Lower leg skin (tissue), 4 donors: ENCODE data around the gene MCCC1. TPM values are rescaled to one million over a fixed set of nuclear protein-coding genes. Genes with fewer than 3 reads are reported as not detected.

Experiments
- DNase-seq, 2 donors: peaks; one replicate each; pipeline ENCODE4 v3.0.0-alpha.2; 2019; ENCODE audit warnings: low spot score in 2 of 2
- H3K4me3 ChIP-seq: fragments of 200-600 bp; sonication (generic); 2 replicates; pipeline ENCODE4 v1.5.1; 2017; ENCODE audit warnings: mild to moderate bottlenecking, low read depth; ENCODE audit not compliant: poor library complexity, severe bottlenecking
- POLR2A ChIP-seq, 2 donors: fragments of 450-650 bp; IDR thresholded peaks; one replicate each; pipeline ENCODE4 v1.6.1; 2016 to 2017; ENCODE audit warnings: antibody characterized with exemption in 2 of 2, mild to moderate bottlenecking in 1 of 2, moderate library complexity in 1 of 2
- WGBS, 2 donors: methylation state at CpG; one replicate each; pipeline ENCODE4 v1.1.5; 2018; 5-methylcytosine and 5-hydroxymethylcytosine counted together
- intact Hi-C: fragments of 100-400 bp; cut with DNase I; formaldehyde crosslinking; loops from one replicate; pipeline ENCODE4 v1.15.0; 2023; ENCODE audit warnings: low total_unique reads
- total RNA-seq, 4 donors: library from RNA; depleted of rRNA; stranded (reverse); fragments of >200 nt; gene quantifications; one replicate each; pipeline ENCODE4 v1.1.0, GENCODE V29; 2016
- TF ChIP-seq, protein P1 (sequence below), 3 donors: fragments of 450-650 bp; IDR thresholded peaks; one replicate each; pipeline ENCODE4 v1.5.1; 2016; ENCODE audit warnings: antibody characterized with exemption in 3 of 3, mild to moderate bottlenecking in 3 of 3, moderate library complexity in 2 of 3

MCCC1 gene
- total RNA-seq, 4 donors from 2014 or later: 31.7 to 43.9 (median 36.9) TPM

DNA sequence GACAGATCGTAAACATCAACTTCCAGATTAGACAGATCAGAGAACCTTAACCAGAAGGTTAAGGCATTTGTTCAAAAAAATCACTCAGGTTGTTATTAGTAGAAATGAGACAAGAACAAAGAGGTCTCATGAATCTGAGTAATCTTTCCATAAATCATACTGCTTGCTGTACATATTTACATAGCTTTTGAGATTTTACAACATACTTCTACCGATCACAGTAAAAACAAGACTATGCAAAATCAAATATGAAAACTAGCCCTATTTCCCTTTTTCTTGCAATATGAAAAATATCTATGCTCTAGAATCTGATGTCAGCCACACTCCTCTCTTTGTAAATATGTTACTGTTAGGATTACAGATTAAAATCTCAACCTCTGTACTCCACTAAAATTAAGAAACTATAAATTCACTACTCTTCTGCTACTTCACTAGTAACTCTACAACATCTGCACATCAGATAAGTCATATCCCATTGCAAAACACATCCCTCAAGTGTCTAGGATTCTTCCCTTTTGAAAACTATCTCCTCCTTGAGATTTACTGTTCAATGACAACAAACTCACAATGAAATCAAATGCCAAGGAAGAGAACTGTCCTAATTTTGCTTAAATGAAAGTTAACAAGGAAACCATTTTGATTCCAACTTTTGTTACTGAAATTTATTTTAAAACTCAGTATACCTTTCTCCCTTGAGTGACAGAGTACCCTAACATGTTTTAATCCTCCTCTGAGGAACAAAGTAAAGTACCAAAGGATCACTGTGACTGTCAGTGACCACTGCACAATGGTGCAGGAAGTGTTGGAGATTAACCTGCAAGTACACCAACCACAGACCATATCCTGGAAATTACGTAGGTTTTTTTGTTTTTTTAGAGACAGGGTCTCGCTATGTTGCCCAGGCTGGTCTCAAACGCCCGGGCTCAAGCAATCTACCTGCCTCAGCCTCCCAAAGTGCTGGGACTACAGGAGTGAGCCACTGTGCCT lies 131.8 kb downstream of the MCCC1 start:
- 89 to 91% methylated on average over 6 of the region's 6 CpGs for WGBS, 2 donors
- no peak overlapping the region for H3K4me3 ChIP-seq
- intact Hi-C loops: no loop called here
- peak in 1 of 2 donors; percentile 37 for DNase-seq
- TF ChIP-seq POLR2A (IDR thresholded peaks at IDR 0.05): no peak
- TF ChIP-seq, protein P1, sequence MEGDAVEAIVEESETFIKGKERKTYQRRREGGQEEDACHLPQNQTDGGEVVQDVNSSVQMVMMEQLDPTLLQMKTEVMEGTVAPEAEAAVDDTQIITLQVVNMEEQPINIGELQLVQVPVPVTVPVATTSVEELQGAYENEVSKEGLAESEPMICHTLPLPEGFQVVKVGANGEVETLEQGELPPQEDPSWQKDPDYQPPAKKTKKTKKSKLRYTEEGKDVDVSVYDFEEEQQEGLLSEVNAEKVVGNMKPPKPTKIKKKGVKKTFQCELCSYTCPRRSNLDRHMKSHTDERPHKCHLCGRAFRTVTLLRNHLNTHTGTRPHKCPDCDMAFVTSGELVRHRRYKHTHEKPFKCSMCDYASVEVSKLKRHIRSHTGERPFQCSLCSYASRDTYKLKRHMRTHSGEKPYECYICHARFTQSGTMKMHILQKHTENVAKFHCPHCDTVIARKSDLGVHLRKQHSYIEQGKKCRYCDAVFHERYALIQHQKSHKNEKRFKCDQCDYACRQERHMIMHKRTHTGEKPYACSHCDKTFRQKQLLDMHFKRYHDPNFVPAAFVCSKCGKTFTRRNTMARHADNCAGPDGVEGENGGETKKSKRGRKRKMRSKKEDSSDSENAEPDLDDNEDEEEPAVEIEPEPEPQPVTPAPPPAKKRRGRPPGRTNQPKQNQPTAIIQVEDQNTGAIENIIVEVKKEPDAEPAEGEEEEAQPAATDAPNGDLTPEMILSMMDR (IDR thresholded peaks at IDR 0.05): no peak

DNA sequence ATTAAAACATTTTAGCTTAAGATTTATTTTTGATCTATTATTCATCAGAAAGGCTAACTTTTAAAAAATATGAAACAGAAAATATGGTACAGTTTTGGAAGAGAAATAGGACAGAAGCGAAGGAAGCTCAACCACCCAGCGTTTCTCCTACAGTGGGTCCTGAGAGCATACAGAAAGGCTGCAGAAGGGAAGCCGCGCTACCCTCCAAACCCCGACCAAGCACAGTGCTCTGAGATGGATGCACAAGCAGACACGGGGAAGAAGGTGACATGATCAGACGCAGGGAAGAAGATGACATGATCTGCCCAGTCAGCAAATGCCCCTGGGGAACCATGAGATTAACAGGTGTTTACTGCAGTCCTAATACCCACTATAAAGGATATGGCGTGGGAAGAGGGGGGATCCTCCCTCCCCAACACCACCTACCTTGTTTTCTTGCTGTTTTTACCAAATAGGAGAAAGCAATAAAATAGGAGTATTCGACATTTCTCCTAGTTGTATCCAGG lies 133.4 kb downstream of the MCCC1 start:
- intact Hi-C loops: no loop called here
- TF ChIP-seq POLR2A (IDR thresholded peaks at IDR 0.05): no peak
- peak in 1 of 2 donors; percentile 54 for DNase-seq
- no peak overlapping the region for H3K4me3 ChIP-seq
- 86 to 88% methylated on average over 9 of the region's 9 CpGs for WGBS, 2 donors

Other genes with a start within 250 kb of the MCCC1 start
- gene DCUN1D1, start 119.0 kb downstream of the MCCC1 start, total RNA-seq: 10 to 100 TPM; 16.7 to 25.9 (median 19.6) TPM
- 1 to 10 TPM in 1 of 4 donors, under 1 TPM in 2, not detected in 1; 0.76 to 2.2 (median 0.91) TPM for gene LAMP3, start 63.2 kb upstream of the MCCC1 start, total RNA-seq
- gene B3GNT5, start 153.8 kb upstream of the MCCC1 start, total RNA-seq: 10 to 100 TPM; 10.2 to 18.0 (median 13.1) TPM